ES-I3 (cell line): ENCODE results near the gene ACOT8.

Experiments
- H3K36me3 ChIP-seq: 2 replicates; pipeline ENCODE4 v1.6.1; 2013; ENCODE audit warnings: mild to moderate bottlenecking, low read length, control low read depth, moderate library complexity; ENCODE audit not compliant: insufficient read depth
- H3K4me1 ChIP-seq: 2 replicates; pipeline ENCODE4 v1.6.1; 2013; ENCODE audit warnings: mild to moderate bottlenecking, control low read depth, low read length; ENCODE audit not compliant: insufficient read depth
- H3K9ac ChIP-seq: 2 replicates; pipeline ENCODE4 v1.6.1; 2013; ENCODE audit warnings: low read depth, mild to moderate bottlenecking, low read length, moderate library complexity
- H3K9me3 ChIP-seq: 2 replicates; pipeline ENCODE4 v1.6.1; 2013; ENCODE audit warnings: mild to moderate bottlenecking, low read length, moderate library complexity; ENCODE audit not compliant: control insufficient read depth, insufficient read depth

The ACOT8 gene

GRCh38 chr20:45850926-45851325, 6.3 kb downstream of the ACOT8 start:
- no peaks in the 10 kb centered on the region for H3K9me3 ChIP-seq
- peaks cover 13% of the 10 kb centered on the region for H3K4me1 ChIP-seq
- H3K36me3 ChIP-seq = peaks cover 10% of the 10 kb centered on the region; the same call in 1 of the 2 replicates
- H3K9ac ChIP-seq = no peak overlapping the region

- Histone ChIP-seq H3K36me3 (peaks cover 12% of the 10 kb centered on the region; the same call in 1 of the 2 replicates), H3K9ac (no peak overlapping the region), H3K9me3 (no peaks in the 10 kb centered on the region), H3K4me1 (peaks cover 13% of the 10 kb centered on the region)
These were observed 7.0 kb downstream of the ACOT8 start for GRCh38 chr20:45850238-45850637.

GRCh38 chr20:45848969-45849582, 8.1 kb downstream of the ACOT8 start:
- Histone ChIP-seq H3K9me3 (no peaks in the 10 kb centered on the region), H3K4me1 (peaks cover 4% of the 10 kb centered on the region; the same call in 1 of the 2 replicates), H3K36me3 (peaks cover 12% of the 10 kb centered on the region; the same call in 1 of the 2 replicates), H3K9ac (no peak overlapping the region)

- H3K9ac ChIP-seq = no peak overlapping the region
- H3K36me3 ChIP-seq = peaks cover 12% of the 10 kb centered on the region; the same call in 1 of the 2 replicates
- H3K9me3 ChIP-seq = no peaks in the 10 kb centered on the region
These were observed 8.8 kb downstream of the ACOT8 start for GRCh38 chr20:45848421-45848820.

GRCh38 chr20:45845452-45845851, 11.7 kb downstream of the ACOT8 start:
- peaks cover 20% of the 10 kb centered on the region for H3K36me3 ChIP-seq
- no peak overlapping the region for H3K9ac ChIP-seq
- no peaks in the 10 kb centered on the region for H3K4me1 ChIP-seq
- H3K9me3 ChIP-seq = no peaks in the 10 kb centered on the region

More at GRCh38 chr20:45848421-45848820, 8.8 kb downstream of the ACOT8 start:
- peaks cover 4% of the 10 kb centered on the region; the same call in 1 of the 2 replicates for H3K4me1 ChIP-seq

GRCh38 chr20:45843506-45843905, 13.7 kb downstream of the ACOT8 start:
- Histone ChIP-seq H3K9me3 (no peaks in the 10 kb centered on the region), H3K9ac (no peak overlapping the region), H3K4me1 (no peaks in the 10 kb centered on the region), H3K36me3 (peaks cover 18% of the 10 kb centered on the region)

GRCh38 chr20:45842169-45842812, 14.9 kb downstream of the ACOT8 start:
- Histone ChIP-seq H3K36me3 (peaks cover 13% of the 10 kb centered on the region), H3K9ac (no peak overlapping the region), H3K4me1 (no peaks in the 10 kb centered on the region), H3K9me3 (no peaks in the 10 kb centered on the region)

GRCh38 chr20:45841407-45842129, 15.6 kb downstream of the ACOT8 start:
- no peak overlapping the region for H3K9ac ChIP-seq
- no peaks in the 10 kb centered on the region for H3K9me3 ChIP-seq
- H3K4me1 ChIP-seq = no peaks in the 10 kb centered on the region
- H3K36me3 ChIP-seq = peaks cover 17% of the 10 kb centered on the region

GRCh38 chr20:45840700-45841198, 16.4 kb downstream of the ACOT8 start:
- H3K9ac ChIP-seq = no peak overlapping the region
- peaks cover under 1% of the 10 kb centered on the region; the same call in 1 of the 2 replicates for H3K4me1 ChIP-seq
- H3K36me3 ChIP-seq = peaks cover 15% of the 10 kb centered on the region
- no peaks in the 10 kb centered on the region for H3K9me3 ChIP-seq

GRCh38 chr20:45836841-45837240, 20.4 kb downstream of the ACOT8 start:
- Histone ChIP-seq H3K4me1 (peaks cover 15% of the 10 kb centered on the region), H3K9me3 (no peaks in the 10 kb centered on the region), H3K36me3 (peaks cover 8% of the 10 kb centered on the region), H3K9ac (no peak overlapping the region)

- H3K9ac ChIP-seq = no peak overlapping the region
- H3K4me1 ChIP-seq = peaks cover 15% of the 10 kb centered on the region
- H3K9me3 ChIP-seq = no peaks in the 10 kb centered on the region
- peaks cover 6% of the 10 kb centered on the region; the same call in 1 of the 2 replicates for H3K36me3 ChIP-seq
These were observed 21.4 kb downstream of the ACOT8 start for GRCh38 chr20:45835825-45836224.

GRCh38 chr20:45835329-45835765, 21.8 kb downstream of the ACOT8 start:
- no peak overlapping the region for H3K9ac ChIP-seq
- H3K9me3 ChIP-seq = no peaks in the 10 kb centered on the region
- H3K4me1 ChIP-seq = peaks cover 15% of the 10 kb centered on the region
- H3K36me3 ChIP-seq = peaks cover 4% of the 10 kb centered on the region; the same call in 1 of the 2 replicates

- Histone ChIP-seq H3K9me3 (no peaks in the 10 kb centered on the region), H3K36me3 (peaks cover 4% of the 10 kb centered on the region; the same call in 1 of the 2 replicates), H3K9ac (peak overlapping the region; percentile 98; the same call in 1 of the 2 replicates), H3K4me1 (peaks cover 15% of the 10 kb centered on the region)
These were observed 22.4 kb downstream of the ACOT8 start for GRCh38 chr20:45834797-45835161.
